Astrocyte of the cerebellum (primary cell): ENCODE measurements around the gene B3GALT6.

Experiments
- DNase-seq: peaks from one replicate; pipeline ENCODE4 v3.0.0-alpha.2; 2011; ENCODE audit warnings: low read depth
- H3K4me3 ChIP-seq: 2 replicates; pipeline ENCODE4 v1.5.1; 2011; ENCODE audit warnings: mild to moderate bottlenecking, low read depth, low read length, moderate library complexity
- CTCF ChIP-seq: IDR thresholded peaks from 2 replicates; pipeline ENCODE4 v1.5.1; 2012; ENCODE audit warnings: low read length, low read depth, moderate library complexity, mild to moderate bottlenecking; ENCODE audit errors: missing control alignments
- in situ Hi-C: cut with HindIII; loops from 2 replicates; pipeline ENCODE4 v1.10.0; 2017; ENCODE audit warnings: low sequenced_read_pairs

The B3GALT6 gene

GRCh38 chr1:1259119-1259488 lies 27.1 kb downstream of the B3GALT6 start:
- H3K4me3 ChIP-seq = no peak overlapping the region
- no peak for DNase-seq
- in situ Hi-C loops = no loop called here
- no peak for TF ChIP-seq CTCF

- H3K4me3 ChIP-seq = no peak overlapping the region
- TF ChIP-seq CTCF = no peak
- DNase-seq = no peak
- in situ Hi-C loops = no loop called here
These were observed 27.5 kb downstream of the B3GALT6 start for GRCh38 chr1:1259540-1259939.

GRCh38 chr1:1259951-1260600 lies 28.0 kb downstream of the B3GALT6 start:
- no peak for DNase-seq
- no peak overlapping the region for H3K4me3 ChIP-seq
- in situ Hi-C loops = no loop called here
- no peak for TF ChIP-seq CTCF

- H3K4me3 ChIP-seq = no peak overlapping the region
These were observed 29.0 kb downstream of the B3GALT6 start for GRCh38 chr1:1260843-1261560.

GRCh38 chr1:1262071-1262470 lies 30.0 kb downstream of the B3GALT6 start:
- in situ Hi-C loops = no loop called here
- no peak for TF ChIP-seq CTCF

More at GRCh38 chr1:1260843-1261560, 29.0 kb downstream of the B3GALT6 start:
- DNase-seq = no peak
- in situ Hi-C loops = no loop called here
- no peak for TF ChIP-seq CTCF

GRCh38 chr1:1262758-1263157 lies 30.7 kb downstream of the B3GALT6 start:
- in situ Hi-C loops = no loop called here
- H3K4me3 ChIP-seq = no peak overlapping the region
- TF ChIP-seq CTCF = no peak
- DNase-seq = no peak

More at GRCh38 chr1:1262071-1262470, 30.0 kb downstream of the B3GALT6 start:
- H3K4me3 ChIP-seq = no peak overlapping the region
- DNase-seq = no peak
